HEK293 (cell line): ENCODE measurements around the gene GDF9.
"Not testable (repeated sequence)": the region's sequence is repeated elsewhere in the genome, so short reads cannot be mapped to it uniquely, and the experiment has no call there.

Experiments
- CTCF ChIA-PET: fragments of 350-600 bp; formaldehyde crosslinking; extraction: SDS; loops from one replicate; lab custom pipeline; 2021; ENCODE audit warnings: antibody characterized with exemption; lab: Yijun Ruan, JAX
- POLR2A ChIA-PET: fragments of 300-600 bp; formaldehyde crosslinking; extraction: SDS; loops from one replicate; lab custom pipeline; 2020; ENCODE audit warnings: antibody characterized with exemption, inconsistent platforms; lab: Yijun Ruan, JAX
- H3K27ac ChIP-seq: fragments of 200-500 bp; sonication (Bioruptor generic); 2 replicates; pipeline ENCODE4 v1.5.1; 2014; ENCODE audit warnings: low read depth, low read length, control low read depth, inconsistent platforms; ENCODE audit errors: extremely low read depth
- H3K36me3 ChIP-seq, 2 experiments: fragments of 200-500 bp in 1 of 2; sonication (Bioruptor generic) in 1 of 2; 1 replicate in 1 of 2; 2 replicates in 1 of 2; pipeline ENCODE4 v1.5.1; 2014 to 2017; ENCODE audit warnings: inconsistent platforms in 2 of 2, low read length in 2 of 2; ENCODE audit not compliant: control insufficient read depth in 2 of 2, insufficient read depth in 1 of 2
- H3K4me1 ChIP-seq: fragments of 200-500 bp; sonication (Bioruptor generic); 2 replicates; pipeline ENCODE4 v1.5.1; 2014; ENCODE audit warnings: mild to moderate bottlenecking, low read length, inconsistent platforms; ENCODE audit not compliant: control insufficient read depth, insufficient read depth
- H3K4me3 ChIP-seq: 2 replicates; pipeline ENCODE4 v1.5.1; 2011; ENCODE audit warnings: low read depth, mild to moderate bottlenecking, control low read depth, low read length, moderate library complexity
- H3K9me3 ChIP-seq: fragments of 200-500 bp; sonication (Bioruptor generic); 2 replicates; pipeline ENCODE4 v1.5.1; 2014; ENCODE audit warnings: low read depth, low read length, inconsistent platforms; ENCODE audit not compliant: control insufficient read depth, insufficient read depth
- BCL11B ChIP-seq: fragments of 450-650 bp; formaldehyde crosslinking; IDR thresholded peaks from 2 replicates; pipeline ENCODE4 v1.5.1; 2016; ENCODE audit warnings: low read depth, missing biosample characterization, missing genetic modification characterization
- OSR2 ChIP-seq: fragments of 450-650 bp; formaldehyde crosslinking; IDR thresholded peaks from 2 replicates; pipeline ENCODE4 v1.5.1; 2016; ENCODE audit warnings: missing biosample characterization, missing genetic modification characterization
- ZBTB7A ChIP-seq: fragments of 450-650 bp; formaldehyde crosslinking; IDR thresholded peaks from 2 replicates; pipeline ENCODE4 v1.5.1; 2016; ENCODE audit warnings: low read depth, missing biosample characterization, missing genetic modification characterization
- ZBTB8A ChIP-seq: fragments of 450-650 bp; formaldehyde crosslinking; IDR thresholded peaks from 2 replicates; pipeline ENCODE4 v1.5.1; 2016; ENCODE audit warnings: missing biosample characterization, missing genetic modification characterization
- ZNF121 ChIP-seq: fragments of 450-650 bp; formaldehyde crosslinking; IDR thresholded peaks from 2 replicates; pipeline ENCODE4 v1.5.1; 2016; ENCODE audit warnings: missing biosample characterization, missing genetic modification characterization
- ZNF140 ChIP-seq: fragments of 450-650 bp; formaldehyde crosslinking; IDR thresholded peaks from 2 replicates; pipeline ENCODE4 v1.5.1; 2016; ENCODE audit warnings: missing biosample characterization, missing genetic modification characterization
- ZNF155 ChIP-seq: fragments of 450-650 bp; formaldehyde crosslinking; IDR thresholded peaks from 2 replicates; pipeline ENCODE4 v1.5.1; 2016; ENCODE audit warnings: missing biosample characterization, missing genetic modification characterization
- ZNF2 ChIP-seq: fragments of 450-650 bp; formaldehyde crosslinking; IDR thresholded peaks from 2 replicates; pipeline ENCODE4 v1.5.1; 2016; ENCODE audit warnings: missing biosample characterization, missing genetic modification characterization
- ZNF530 ChIP-seq: fragments of 450-650 bp; formaldehyde crosslinking; IDR thresholded peaks from 2 replicates; pipeline ENCODE4 v1.5.1; 2016; ENCODE audit warnings: low read depth, missing biosample characterization, missing genetic modification characterization
- ZNF548 ChIP-seq: fragments of 450-650 bp; formaldehyde crosslinking; IDR thresholded peaks from 2 replicates; pipeline ENCODE4 v1.5.1; 2016; ENCODE audit warnings: missing biosample characterization, missing genetic modification characterization
- ZNF658 ChIP-seq: fragments of 450-650 bp; formaldehyde crosslinking; IDR thresholded peaks from 2 replicates; pipeline ENCODE4; 2016; ENCODE audit warnings: missing biosample characterization, missing genetic modification characterization
- ZNF701 ChIP-seq: fragments of 450-650 bp; formaldehyde crosslinking; IDR thresholded peaks from 2 replicates; pipeline ENCODE4 v1.5.1; 2016; ENCODE audit warnings: missing biosample characterization, missing genetic modification characterization
- TF ChIP-seq, protein P1 (sequence below): fragments of 450-650 bp; formaldehyde crosslinking; IDR thresholded peaks from 2 replicates; pipeline ENCODE4 v1.5.1; 2016; ENCODE audit warnings: missing biosample characterization, missing genetic modification characterization, borderline replicate concordance
- TF ChIP-seq, protein P2 (sequence below): fragments of 450-650 bp; formaldehyde crosslinking; IDR thresholded peaks from 2 replicates; pipeline ENCODE4 v1.5.1; 2016; ENCODE audit warnings: missing biosample characterization, missing genetic modification characterization

GDF9 gene

DNA sequence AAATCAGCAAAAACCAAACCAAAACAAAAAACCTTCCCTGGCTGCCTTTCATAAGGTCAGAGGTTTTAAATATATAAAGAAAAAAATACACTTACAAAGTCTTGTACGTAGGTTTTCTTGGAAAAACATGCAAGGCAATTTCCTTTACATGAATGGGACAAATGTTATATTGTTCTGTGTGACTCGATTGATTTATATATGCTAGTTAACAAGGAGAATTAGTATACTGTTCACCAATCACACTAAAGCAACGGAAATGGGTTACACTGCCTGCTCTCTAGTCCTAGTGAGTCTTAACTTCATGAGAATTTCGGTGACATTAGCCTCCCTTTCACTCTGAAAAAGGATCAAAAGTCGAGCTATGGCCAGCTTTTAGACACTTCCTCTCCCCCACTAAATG is 5.5 kb downstream of the GDF9 start (continued):
- TF ChIP-seq, protein P1, sequence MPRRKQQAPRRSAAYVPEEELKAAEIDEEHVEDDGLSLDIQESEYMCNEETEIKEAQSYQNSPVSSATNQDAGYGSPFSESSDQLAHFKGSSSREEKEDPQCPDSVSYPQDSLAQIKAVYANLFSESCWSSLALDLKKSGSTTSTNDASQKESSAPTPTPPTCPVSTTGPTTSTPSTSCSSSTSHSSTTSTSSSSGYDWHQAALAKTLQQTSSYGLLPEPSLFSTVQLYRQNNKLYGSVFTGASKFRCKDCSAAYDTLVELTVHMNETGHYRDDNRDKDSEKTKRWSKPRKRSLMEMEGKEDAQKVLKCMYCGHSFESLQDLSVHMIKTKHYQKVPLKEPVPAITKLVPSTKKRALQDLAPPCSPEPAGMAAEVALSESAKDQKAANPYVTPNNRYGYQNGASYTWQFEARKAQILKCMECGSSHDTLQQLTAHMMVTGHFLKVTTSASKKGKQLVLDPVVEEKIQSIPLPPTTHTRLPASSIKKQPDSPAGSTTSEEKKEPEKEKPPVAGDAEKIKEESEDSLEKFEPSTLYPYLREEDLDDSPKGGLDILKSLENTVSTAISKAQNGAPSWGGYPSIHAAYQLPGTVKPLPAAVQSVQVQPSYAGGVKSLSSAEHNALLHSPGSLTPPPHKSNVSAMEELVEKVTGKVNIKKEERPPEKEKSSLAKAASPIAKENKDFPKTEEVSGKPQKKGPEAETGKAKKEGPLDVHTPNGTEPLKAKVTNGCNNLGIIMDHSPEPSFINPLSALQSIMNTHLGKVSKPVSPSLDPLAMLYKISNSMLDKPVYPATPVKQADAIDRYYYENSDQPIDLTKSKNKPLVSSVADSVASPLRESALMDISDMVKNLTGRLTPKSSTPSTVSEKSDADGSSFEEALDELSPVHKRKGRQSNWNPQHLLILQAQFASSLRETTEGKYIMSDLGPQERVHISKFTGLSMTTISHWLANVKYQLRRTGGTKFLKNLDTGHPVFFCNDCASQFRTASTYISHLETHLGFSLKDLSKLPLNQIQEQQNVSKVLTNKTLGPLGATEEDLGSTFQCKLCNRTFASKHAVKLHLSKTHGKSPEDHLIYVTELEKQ = no peak
- TF ChIP-seq ZNF548 (tag by site-specific recombination) (no peak), BCL11B (no peak), ZNF530 (tag by site-specific recombination) (no peak)

GRCh38 chr5:132859889-132860437 is 6.3 kb downstream of the GDF9 start:
- POLR2A ChIA-PET = no interaction called here
- Histone ChIP-seq H3K4me3 (no peak overlapping the region), H3K27ac (no peak overlapping the region), H3K9me3 (no peaks in the 10 kb centered on the region), H3K4me1 (no peaks in the 10 kb centered on the region)
- TF ChIP-seq ZBTB7A (tag by site-specific recombination) (no peak), ZNF140 (tag by site-specific recombination) (peak; percentile 16; the same call in 1 of the 2 replicates)
- TF ChIP-seq, all 188 proteins: peak for 1
- CTCF ChIA-PET = interaction anchor here (0.6 kb wide), 1 partner anchor 532 kb away, joined by 4 read pairs; no protein-coding TSS in a partner anchor
- H3K36me3 ChIP-seq = no peaks in the 10 kb centered on the region

- Histone ChIP-seq H3K36me3 (no peaks in the 10 kb centered on the region), H3K9me3 (no peaks in the 10 kb centered on the region), H3K4me1 (no peaks in the 10 kb centered on the region), H3K4me3 (no peak overlapping the region), H3K27ac (no peak overlapping the region)
- ChIA-PET POLR2A (no interaction called here), CTCF (interaction anchor here (1.2 kb wide), 1 partner anchor 27 kb away, joined by 3 read pairs; no protein-coding TSS in a partner anchor)
- TF ChIP-seq ZNF121 (tag by site-specific recombination) (0 out of 2 replicates have a peak, but pooled peaks have one; percentile 36), ZNF658 (no peak)
Measured at GRCh38 chr5:132856011-132856410, 10.3 kb downstream of the GDF9 start.

DNA sequence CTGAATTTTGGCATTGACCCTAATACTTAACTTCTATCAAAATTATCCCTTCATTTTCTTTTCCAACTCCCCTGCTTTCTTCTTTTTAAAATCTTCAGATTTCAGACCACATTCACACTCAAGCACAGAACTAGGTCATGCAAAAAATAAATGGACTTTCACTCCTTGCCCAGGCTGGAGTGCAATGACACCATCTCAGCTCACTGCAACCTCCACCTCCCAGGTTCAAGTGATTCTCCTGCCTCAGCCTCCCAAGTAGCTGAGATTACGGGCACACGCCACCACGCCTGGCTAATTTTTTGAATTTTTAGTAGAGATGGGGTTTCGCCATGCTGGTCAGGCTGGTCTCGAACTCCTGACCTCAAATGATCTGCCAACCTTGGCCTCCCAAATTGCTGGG is 11.3 kb downstream of the GDF9 start:
- CTCF ChIA-PET = interaction anchor here (0.6 to 0.9 kb wide), 2 partner anchors 9 to 35 kb away, joined by 3 read pairs; no protein-coding TSS in a partner anchor
- H3K4me3 ChIP-seq, H3K27ac ChIP-seq, H3K9me3 ChIP-seq, H3K36me3 ChIP-seq, H3K4me1 ChIP-seq: not testable (repeated sequence)
- POLR2A ChIA-PET = interaction anchor here (0.6 to 1.5 kb wide), 3 partner anchors 9 to 16 kb away, joined by 3 read pairs; partner anchors contain the start of genes GDF9 and UQCRQ

DNA sequence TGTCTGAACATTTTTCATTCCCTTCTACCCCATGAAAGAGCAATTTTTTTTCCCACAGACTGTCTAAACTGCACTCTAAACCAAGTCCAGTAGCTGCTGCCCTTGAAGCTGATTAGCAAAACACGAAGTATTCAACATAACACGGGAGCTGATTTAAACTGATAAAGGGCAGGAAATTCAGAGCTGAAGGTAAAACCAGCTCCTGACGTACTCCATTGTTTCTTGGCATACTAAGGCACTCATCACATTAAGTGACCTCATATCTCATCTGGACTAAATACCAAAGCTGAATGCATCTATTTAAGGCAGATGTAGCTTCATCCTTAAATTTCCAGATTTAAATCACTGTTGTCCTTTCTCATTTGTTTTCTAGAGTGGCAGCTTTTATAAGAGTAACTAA is 12.0 kb downstream of the GDF9 start:
- H3K9me3 ChIP-seq = no peaks in the 10 kb centered on the region
- H3K27ac ChIP-seq = no peak overlapping the region
- no peaks in the 10 kb centered on the region for H3K36me3 ChIP-seq
- POLR2A ChIA-PET = interaction anchor here (0.6 to 1.5 kb wide), 3 partner anchors 10 to 15 kb away, joined by 3 read pairs; partner anchors contain the start of genes GDF9 and UQCRQ
- CTCF ChIA-PET = interaction anchor here (0.6 to 0.7 kb wide), 2 partner anchors 29 to 189 kb away, joined by 3 read pairs; no protein-coding TSS in a partner anchor
- H3K4me1 ChIP-seq = no peaks in the 10 kb centered on the region
- H3K4me3 ChIP-seq = no peak overlapping the region
- TF ChIP-seq, protein P2, sequence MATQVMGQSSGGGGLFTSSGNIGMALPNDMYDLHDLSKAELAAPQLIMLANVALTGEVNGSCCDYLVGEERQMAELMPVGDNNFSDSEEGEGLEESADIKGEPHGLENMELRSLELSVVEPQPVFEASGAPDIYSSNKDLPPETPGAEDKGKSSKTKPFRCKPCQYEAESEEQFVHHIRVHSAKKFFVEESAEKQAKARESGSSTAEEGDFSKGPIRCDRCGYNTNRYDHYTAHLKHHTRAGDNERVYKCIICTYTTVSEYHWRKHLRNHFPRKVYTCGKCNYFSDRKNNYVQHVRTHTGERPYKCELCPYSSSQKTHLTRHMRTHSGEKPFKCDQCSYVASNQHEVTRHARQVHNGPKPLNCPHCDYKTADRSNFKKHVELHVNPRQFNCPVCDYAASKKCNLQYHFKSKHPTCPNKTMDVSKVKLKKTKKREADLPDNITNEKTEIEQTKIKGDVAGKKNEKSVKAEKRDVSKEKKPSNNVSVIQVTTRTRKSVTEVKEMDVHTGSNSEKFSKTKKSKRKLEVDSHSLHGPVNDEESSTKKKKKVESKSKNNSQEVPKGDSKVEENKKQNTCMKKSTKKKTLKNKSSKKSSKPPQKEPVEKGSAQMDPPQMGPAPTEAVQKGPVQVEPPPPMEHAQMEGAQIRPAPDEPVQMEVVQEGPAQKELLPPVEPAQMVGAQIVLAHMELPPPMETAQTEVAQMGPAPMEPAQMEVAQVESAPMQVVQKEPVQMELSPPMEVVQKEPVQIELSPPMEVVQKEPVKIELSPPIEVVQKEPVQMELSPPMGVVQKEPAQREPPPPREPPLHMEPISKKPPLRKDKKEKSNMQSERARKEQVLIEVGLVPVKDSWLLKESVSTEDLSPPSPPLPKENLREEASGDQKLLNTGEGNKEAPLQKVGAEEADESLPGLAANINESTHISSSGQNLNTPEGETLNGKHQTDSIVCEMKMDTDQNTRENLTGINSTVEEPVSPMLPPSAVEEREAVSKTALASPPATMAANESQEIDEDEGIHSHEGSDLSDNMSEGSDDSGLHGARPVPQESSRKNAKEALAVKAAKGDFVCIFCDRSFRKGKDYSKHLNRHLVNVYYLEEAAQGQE (tag by site-specific recombination) = no peak
- TF ChIP-seq OSR2 (tag by site-specific recombination) (peak; percentile 36; the same call in 1 of the 2 replicates), ZNF2 (tag by site-specific recombination) (no peak), ZBTB8A (tag by site-specific recombination) (no peak), ZNF701 (tag by site-specific recombination) (no peak), ZNF155 (no peak)
